GM19372 (cell line): ENCODE results near the gene KCNJ13.

ENCODE experiments used
- ATAC-seq: cut with Tn5 transposase; IDR thresholded peaks from one replicate; pipeline ENCODE4 v1.9.1; 2021; ENCODE audit warnings: mild to moderate bottlenecking, low read depth, moderate library complexity; ENCODE audit not compliant: unreplicated experiment

Gene KCNJ13

DNA sequence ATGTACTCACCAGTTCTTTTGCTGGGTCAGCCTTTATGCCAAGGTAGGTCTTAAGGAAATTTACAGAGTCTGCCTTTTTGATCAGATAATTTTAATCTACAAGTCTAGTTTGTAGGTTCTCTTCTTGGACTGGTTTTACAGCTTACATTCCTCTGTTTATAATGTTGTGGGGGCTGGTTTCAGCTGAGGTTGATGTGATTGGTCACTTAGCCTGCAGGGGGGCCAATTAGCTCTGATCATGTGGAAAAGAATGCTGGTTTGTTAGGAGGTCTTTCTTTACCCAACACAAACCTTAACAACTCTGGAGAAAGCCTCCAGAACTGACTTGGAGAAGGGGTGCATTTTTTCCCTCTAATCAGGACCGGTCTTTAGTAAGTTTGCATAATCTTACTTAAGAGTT, at the start of gene KCNJ13:
TSS of gene KCNJ13 (minus strand) at position 131 of the 400 bp plus-strand sequence. CDS start 5,203 bp downstream, outside the sequence.
- ATAC-seq: no peak

- no peak for ATAC-seq
Observed at GRCh38 chr2:232817756-232818155, 41.4 kb upstream of the KCNJ13 start.

GRCh38 chr2:232816657-232817056, 40.3 kb upstream of the KCNJ13 start:
- no peak for ATAC-seq

DNA sequence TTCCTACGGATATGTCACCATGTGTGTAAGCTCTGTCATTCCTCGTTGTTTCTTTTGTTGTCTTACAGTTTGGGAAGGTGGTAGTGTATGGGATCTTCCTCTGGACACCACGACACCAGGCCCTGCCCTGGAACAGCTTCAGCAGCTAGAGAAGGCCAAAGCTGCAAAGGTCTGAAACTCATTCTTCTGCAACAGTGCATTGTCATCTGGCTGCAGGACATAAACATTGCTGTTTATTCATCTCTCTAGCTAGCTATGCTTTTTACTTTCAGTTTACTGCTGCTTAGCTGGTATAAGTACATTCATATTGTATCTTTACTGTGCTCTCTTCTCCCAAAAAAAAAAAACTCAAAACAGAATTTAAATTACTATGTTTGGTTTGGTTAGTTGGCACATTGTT, 39.2 kb upstream of the KCNJ13 start:
- no peak for ATAC-seq

DNA sequence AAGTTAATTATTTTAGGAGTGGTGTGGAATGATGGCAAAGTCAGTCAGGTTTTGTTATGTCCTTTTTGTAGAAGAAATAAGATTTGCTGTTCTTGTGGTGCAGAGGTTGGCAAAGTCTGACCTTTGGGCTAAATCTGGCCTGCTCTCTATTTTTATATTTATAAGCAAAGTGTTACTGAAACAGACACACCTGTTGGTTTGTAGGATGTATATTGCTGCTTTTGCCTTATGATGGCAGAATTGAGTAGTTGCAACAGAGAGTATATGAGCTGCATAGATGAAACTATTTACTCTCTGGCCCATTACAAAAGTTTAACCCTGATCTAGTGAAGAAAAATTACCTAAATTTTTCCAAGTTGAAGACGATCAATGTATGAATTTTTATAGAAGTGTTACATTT, 34.1 kb upstream of the KCNJ13 start:
- ATAC-seq: no peak

DNA sequence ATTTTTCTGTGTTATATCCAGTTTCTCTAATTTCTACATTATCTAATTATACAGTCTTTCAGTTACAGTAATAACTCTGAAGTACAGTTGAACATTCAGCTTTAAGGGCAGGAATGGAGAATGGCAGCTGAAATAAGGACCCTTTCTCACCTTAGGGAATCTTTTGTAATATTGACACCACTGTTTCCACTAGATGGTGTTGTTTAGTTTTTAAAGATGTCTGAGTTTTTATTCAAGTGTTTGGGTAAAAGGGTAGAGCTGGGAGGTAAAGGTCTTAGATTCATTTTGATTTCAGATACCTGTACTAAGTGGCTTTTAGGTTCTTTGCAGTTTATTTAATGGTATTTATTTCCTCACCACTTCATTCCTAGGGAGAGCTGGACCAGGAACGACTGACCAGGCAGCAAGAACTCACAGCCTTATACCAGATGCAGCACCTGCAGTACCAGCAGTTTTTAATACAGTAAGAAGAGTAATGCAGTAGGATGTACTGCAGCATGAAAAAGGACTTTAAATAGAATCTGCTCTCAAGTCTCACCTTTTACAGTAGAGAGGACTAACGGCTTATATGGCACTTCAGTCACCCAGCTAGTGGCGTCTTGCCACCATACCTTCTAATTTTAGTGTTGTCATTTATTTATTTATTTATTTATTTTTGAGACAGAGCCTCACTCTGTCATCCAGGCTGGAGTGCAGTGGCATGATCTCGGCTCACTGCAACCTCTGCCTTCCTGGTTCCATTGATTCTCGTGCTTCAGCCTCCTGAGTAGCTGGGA, 33.2 kb upstream of the KCNJ13 start:
- ATAC-seq: no peak

GRCh38 chr2:232802091-232802490, 25.7 kb upstream of the KCNJ13 start:
- no peak for ATAC-seq

DNA sequence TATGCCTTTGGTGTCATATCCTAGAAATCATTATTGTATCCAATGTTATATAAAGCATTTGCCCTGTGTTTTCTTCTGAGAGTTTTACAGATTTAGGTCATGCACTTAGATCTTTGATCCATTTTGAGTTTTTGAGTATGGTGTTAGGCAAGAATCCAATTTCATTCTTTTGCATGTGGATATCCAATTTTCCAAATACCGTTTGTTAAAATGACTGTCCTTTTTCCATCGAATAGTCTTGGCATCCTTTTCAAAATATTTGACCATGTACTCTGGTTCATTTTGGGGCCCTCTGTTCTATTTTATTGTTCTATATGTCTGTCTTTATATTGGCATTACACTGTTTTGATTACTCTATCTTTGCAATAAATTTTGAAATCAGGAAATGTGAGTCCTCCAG, 23.8 kb upstream of the KCNJ13 start:
- ATAC-seq: no peak

DNA sequence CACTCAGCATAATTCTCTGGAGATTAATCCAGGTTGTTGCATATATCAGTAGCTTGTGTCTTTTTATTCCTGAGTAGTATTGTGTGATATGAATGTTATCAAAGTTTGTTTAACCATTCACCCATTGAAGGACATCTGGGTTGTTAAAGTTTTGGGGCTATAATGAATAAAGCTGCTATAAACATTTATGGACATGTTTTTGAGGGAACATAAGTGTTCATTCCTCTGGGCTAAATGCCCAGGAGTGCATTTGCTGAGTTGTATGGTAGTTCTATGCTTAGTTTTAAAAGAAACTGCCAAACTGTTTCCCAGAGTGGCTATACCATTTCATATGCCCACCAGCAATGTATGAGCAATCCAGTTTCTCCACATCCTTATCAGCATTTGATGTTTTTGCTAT, 21.8 kb upstream of the KCNJ13 start:
- no peak for ATAC-seq

DNA sequence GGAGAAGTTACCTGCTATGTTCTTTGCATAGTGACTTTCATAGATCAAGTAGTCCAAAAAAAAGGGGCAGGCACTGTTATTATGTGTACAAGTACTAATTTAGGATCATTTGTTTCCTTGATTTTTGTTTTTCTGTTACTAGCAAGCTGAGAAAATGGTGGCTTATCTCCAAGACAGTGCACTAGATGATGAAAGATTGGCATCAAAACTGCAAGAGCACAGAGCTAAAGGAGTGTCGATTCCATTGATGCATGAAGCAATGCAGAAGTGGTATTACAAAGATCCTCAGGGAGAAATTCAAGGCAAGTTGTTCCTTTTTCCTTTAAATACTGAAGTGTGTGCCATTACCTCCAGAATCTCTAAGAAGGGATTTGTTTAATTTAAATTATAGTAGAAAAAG, 19.6 kb upstream of the KCNJ13 start:
- no peak for ATAC-seq

DNA sequence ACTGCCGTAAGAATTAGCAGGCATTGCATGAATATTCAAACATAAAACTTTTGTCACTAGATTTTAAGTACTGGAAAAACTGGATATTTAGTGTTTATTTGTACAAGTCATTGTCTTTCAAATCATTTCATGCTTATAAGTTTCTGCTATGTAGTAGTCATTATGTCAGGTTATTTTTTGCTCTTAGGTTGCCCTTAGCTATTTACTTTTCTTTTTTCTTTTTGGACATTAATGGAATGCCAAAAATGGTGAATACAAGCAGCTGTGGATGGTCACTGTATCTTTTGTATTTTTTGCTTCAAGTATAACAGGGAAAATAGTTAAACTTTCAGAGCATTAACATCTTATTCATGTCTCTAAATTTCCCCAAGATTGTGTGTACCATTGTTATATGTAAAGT, 18.6 kb upstream of the KCNJ13 start:
- ATAC-seq: no peak

DNA sequence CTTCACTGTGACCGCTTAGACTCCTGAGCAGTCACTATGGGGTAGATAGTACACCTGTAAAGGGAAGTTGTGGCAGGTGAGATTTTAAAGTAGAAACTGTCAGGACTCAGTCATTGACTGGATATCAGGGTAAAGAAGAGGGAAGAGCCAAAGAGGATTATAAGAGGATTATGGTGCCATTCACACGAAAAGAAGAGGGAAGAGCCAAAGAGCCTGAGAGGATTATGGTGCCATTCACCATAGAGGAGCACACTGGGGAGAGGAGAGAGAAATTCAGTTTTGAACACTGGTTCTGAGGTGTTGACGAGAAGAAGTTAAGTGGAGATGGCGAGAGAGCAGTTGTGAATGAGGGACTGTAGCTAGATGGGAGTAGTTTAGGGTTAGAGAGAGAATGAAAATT, 16.9 kb upstream of the KCNJ13 start:
- no peak for ATAC-seq

- no peak for ATAC-seq
Observed at GRCh38 chr2:232791518-232791917, 15.2 kb upstream of the KCNJ13 start.

DNA sequence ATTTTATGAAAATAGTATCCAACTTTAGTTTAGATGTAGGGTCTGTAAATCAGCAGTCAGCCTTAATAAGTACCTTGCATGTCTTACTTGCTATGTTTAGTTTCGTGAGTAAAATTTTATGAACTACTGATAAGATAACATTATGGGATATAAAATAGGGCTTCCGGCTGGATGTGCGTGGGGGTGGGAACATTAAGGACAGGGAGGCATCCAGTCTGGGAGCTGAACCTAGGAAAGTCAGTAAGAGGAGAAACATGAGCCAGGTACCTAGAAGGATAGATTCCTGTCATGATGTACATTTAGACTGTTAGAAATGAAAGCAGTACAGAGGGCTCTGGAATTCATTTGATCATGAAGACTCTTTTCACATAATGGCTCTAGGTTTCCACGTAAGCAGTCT, 12.7 kb upstream of the KCNJ13 start:
- ATAC-seq: no peak

DNA sequence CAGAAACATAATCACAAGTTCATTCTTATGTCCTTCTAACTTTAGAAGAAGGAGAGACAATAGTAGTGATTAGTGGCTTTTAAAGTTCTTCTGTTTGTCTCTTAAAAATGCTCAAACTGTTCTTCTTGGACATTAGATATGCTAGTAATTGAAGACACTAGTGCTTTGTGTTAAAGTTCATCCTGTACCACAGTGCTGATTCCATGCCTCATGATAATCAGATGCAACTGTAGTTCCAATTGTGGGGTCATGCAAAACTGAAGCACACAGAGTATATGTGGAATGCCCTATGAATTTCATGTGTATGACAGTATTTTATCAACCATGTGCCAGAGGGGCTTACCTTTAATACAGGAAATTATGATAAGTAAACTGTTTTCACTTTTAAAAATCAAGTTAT, 11.4 kb upstream of the KCNJ13 start:
- ATAC-seq: no peak

DNA sequence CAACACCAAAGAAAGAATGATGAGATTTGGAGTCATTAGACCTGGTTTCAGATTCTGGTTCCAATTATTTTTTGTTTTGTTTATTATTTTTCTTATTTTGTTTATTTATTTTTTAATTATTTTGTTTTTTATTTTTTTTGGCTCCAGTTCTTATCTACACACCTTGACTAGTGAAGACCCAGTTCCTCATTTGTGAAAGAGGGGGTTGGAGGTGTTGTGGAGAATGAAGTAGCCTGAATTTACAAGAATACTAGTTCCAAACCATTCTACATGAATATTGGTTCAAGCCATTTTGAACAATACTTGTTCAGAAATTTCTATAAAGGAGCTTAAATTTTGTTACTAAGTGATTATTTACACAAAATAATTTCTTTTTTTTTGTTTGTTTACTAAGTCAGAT, 6.9 kb upstream of the KCNJ13 start:
- ATAC-seq: no peak

- peak; percentile 94 for ATAC-seq
Observed at GRCh38 chr2:232781765-232782164, 5.4 kb upstream of the KCNJ13 start.

DNA sequence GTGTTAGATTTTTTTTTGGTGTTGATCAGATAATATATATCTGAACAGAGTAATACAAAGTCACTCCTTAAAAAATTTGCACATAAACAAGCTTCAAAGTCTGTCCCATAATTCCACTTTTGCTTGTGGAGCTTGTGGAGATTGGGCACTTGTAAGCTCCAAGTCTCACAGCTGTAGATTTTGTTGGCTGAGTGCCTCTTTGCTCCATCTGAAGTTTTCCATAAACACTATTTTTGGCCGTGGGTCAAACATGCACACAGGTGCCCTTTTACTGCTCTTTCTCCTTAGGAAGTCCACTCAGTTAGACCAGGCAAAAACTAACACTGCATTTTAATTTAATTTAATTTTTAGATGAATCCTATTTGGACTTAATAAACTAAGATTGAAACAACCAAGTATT, 3.6 kb upstream of the KCNJ13 start:
- ATAC-seq: no peak

DNA sequence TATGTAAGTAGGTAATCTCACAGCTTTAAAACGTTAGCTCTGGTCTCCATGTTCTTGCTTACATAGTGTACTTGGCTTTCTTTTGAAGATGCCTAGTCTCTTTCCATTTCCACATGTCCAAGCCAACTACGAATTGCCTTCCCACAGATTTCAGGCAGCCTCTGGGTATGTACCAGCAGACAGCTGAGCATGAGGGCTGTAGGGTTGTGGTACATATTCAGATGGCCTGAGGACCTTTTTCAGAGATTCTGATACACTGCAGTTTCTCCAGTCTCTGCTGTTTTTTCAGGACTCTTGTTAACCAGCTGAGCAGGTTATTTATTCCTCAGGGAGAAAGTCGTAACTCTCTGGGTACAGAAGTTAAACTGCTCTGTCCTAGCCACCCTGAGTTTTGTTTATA, 3.1 kb upstream of the KCNJ13 start:
- ATAC-seq: no peak

DNA sequence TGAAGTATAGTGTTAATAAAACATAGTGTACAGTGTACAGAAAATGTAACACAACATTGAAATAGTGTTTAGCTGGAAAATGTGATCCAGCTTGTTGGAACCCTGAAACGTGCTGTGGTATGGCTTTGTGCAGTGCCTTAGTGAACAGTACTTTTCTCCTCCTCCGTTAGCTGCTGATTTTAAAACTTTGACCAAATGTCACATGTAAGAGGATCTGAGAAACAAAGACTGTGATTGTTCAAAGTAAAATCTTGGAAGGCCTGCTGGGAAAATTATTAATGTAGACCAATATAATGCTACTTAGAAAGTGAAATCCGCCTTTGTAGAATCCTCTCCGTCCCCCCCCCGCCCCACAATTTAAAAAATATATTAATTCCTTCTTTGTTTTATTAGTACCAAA, 911 bp upstream of the KCNJ13 start:
- ATAC-seq: no peak

GRCh38 chr2:232773815-232774214, 2.5 kb downstream of the KCNJ13 start:
- ATAC-seq: no peak

- ATAC-seq: no peak
Observed at GRCh38 chr2:232772531-232772930, 3.8 kb downstream of the KCNJ13 start.

DNA sequence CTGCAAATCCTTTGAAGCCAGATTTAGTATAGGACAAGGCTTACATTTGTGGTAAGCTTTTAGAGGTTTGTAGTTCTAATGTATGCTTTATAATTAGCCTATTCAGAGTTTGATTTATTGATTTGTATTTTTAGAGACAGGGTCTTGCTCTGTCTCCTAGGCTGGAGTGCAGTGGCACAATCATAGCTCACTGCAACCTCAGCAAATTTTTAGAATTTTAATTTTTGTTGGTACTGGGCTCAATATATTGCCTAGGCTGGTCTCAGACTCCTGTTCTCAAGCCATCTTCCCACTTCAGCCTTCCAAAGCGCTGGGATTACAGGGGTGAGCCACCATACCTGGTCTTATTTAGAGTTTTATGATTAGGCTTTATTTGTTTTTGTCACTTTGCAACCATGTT, 4.5 kb downstream of the KCNJ13 start:
- ATAC-seq: no peak
